SW480 (cell line): ENCODE results near the gene TEKT5.

Experiments used
- DNase-seq: peaks from one replicate; pipeline ENCODE4 v3.0.0-alpha.2; 2016; ENCODE audit warnings: low spot score

The TEKT5 gene

GRCh38 chr16:10579965-10580882, 114.5 kb downstream of the TEKT5 start, which contains the start of gene EMP2:
Gene EMP2, minus strand, starts transcription at chr16:10580598. Its CDS starts 32,981 bp downstream, at chr16:10547617.
- DNase-seq: peak; percentile 78

DNA sequence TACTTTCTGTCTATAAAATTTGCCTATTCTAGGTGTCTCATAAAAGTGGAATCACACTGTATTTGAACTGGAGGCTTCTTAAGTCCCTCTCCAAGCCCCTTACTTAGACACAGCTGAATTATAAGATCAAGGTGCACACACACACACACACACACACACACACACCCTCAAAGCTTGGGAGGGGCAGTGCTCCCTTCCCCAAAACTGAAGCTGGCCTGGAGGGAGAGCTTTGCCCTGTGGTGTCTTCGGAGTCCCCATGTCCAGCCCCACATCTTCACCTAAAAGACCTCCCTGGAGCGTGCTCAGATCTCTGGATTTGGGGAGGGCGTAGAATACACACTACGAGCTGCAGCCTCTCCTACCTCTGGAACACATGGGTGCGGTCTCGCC, 115.2 kb downstream of the TEKT5 start:
- no peak for DNase-seq

DNA sequence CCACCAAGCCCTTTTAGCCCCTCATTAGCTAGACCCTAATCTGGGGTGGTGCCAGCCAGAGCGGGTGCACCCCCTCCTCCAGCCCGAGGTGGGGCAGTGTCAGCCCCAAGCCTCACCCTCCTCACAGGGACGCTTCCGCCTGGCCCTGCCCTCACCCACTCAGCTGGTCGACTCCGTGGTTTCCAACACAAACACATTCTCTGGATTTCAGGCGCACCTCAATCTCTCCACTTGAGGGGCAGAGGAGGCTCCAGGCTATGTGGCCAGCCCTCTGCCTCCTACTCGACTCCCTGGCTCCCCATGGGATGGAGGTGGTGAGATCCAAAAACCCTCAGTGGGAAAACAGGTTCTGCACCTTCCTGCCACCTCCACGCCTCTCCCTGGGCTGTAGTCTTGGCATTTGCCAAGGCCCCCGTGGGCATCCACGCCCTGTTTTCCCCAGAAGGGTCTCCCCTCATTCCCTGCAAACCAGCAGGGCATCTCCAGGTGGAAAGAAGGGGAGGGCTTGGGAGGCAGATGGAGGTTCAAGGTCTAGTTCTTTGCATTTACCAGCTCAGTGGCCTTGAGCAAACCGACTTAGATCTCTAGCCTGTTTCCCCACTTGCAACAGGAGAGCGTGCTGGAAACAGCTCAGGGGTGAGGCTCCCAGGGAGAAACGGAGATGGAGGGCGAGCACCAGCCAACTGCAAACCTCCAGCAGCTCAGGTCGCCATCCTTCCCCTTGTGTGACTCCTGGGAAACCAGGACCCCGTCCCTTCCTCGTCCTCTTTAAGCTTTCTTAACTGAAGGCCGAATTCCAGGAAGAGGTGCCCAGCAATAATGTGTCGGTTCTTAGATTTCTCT, 116.0 kb downstream of the TEKT5 start:
- DNase-seq: peak; percentile 79
